K562 (cell line): Measurements from ENCODE around the gene DOK4.

Experiments
- ATF7 ChIP-seq: fragments of 450-650 bp; IDR thresholded peaks from 2 replicates; pipeline ENCODE4 v1.7.1; 2014; ENCODE audit warnings: mild to moderate bottlenecking, moderate library complexity
- CHD4 ChIP-seq: fragments of 200-600 bp; sonication (generic); IDR thresholded peaks from 3 replicates; pipeline ENCODE4 v1.6.1; 2012; ENCODE audit warnings: low read depth, mild to moderate bottlenecking, mixed read lengths, low read length, inconsistent platforms; ENCODE audit not compliant: insufficient read depth, insufficient replicate concordance, poor library complexity, severe bottlenecking
- EZH2 ChIP-seq: IDR thresholded peaks from 2 replicates; pipeline ENCODE4 v1.6.1; 2012; ENCODE audit warnings: low read depth, mild to moderate bottlenecking, inconsistent platforms, low read length, borderline replicate concordance
- JUND ChIP-seq, 2 experiments: IDR thresholded peaks; 2 replicates in 1 of 2; 3 replicates in 1 of 2; pipeline ENCODE4 v1.6.1; 2011; ENCODE audit warnings: borderline replicate concordance in 2 of 2, low read depth in 2 of 2, low read length in 2 of 2, improper control_type of control experiment in 1 of 2, missing biosample characterization in 1 of 2, missing genetic modification characterization in 1 of 2, missing genetic modification reagents in 1 of 2
- REST ChIP-seq, 2 experiments: fragments of 450-650 bp; formaldehyde crosslinking in 1 of 2; IDR thresholded peaks; 2 replicates each; pipeline versions ENCODE4 v1.4.0 to v1.6.1; 2014 to 2020; ENCODE audit warnings: mild to moderate bottlenecking in 2 of 2, borderline replicate concordance in 1 of 2, low read depth in 1 of 2
- SP1 ChIP-seq: sonication (generic); formaldehyde crosslinking; IDR thresholded peaks from 2 replicates; pipeline ENCODE4 v1.8.1; 2022; ENCODE audit warnings: mild to moderate bottlenecking, missing genetic modification reagents
- SRF ChIP-seq, 2 experiments: fragments of 250-450, 450-650 bp in 1 of 2; sonication (Bioruptor Pico) in 1 of 2; sonication (generic) in 1 of 2; formaldehyde crosslinking; IDR thresholded peaks; 2 replicates each; pipeline versions ENCODE4 v1.5.0 to v1.5.1; 2020 to 2022; ENCODE audit warnings: mild to moderate bottlenecking in 1 of 2, missing genetic modification reagents in 1 of 2
- ZNF140 ChIP-seq: fragments of 250-450 bp; sonication (Bioruptor Pico); IDR thresholded peaks from 2 replicates; pipeline ENCODE4 v1.8.0; 2021; ENCODE audit warnings: moderate library complexity, mild to moderate bottlenecking, inconsistent platforms
- ZNF217 ChIP-seq: sonication (generic); formaldehyde crosslinking; IDR thresholded peaks from 2 replicates; pipeline ENCODE4 v1.8.0; 2022; ENCODE audit warnings: mild to moderate bottlenecking, missing genetic modification reagents
- ZNF639 ChIP-seq, 2 experiments: fragments of 200-800 bp in 1 of 2; sonication (Bioruptor generic) in 1 of 2; sonication (generic) in 1 of 2; formaldehyde crosslinking in 1 of 2; IDR thresholded peaks in 1 of 2; conservative IDR thresholded peaks in 1 of 2; 2 replicates each; pipeline versions ENCODE4 v1.5.0 to v1.6.1; 2016 to 2020; ENCODE audit warnings: missing compliant biosample characterization in 1 of 2, missing genetic modification characterization in 1 of 2, missing genetic modification reagents in 1 of 2
- ZNF75A ChIP-seq: fragments of 450-650 bp; formaldehyde crosslinking; IDR thresholded peaks from 2 replicates; pipeline ENCODE4 v1.4.0; 2020; ENCODE audit warnings: mild to moderate bottlenecking
- TF ChIP-seq, protein P1 (sequence below): fragments of 250-450 bp; sonication (Bioruptor Pico); IDR thresholded peaks from 2 replicates; pipeline ENCODE4 v1.5.0; 2021; ENCODE audit warnings: mild to moderate bottlenecking, moderate library complexity
- TF ChIP-seq, protein P2 (sequence below): IDR thresholded peaks from 3 replicates; pipeline ENCODE4 v1.6.1; 2011; ENCODE audit warnings: borderline replicate concordance, mild to moderate bottlenecking; ENCODE audit not compliant: insufficient read length, insufficient read depth

DNA sequence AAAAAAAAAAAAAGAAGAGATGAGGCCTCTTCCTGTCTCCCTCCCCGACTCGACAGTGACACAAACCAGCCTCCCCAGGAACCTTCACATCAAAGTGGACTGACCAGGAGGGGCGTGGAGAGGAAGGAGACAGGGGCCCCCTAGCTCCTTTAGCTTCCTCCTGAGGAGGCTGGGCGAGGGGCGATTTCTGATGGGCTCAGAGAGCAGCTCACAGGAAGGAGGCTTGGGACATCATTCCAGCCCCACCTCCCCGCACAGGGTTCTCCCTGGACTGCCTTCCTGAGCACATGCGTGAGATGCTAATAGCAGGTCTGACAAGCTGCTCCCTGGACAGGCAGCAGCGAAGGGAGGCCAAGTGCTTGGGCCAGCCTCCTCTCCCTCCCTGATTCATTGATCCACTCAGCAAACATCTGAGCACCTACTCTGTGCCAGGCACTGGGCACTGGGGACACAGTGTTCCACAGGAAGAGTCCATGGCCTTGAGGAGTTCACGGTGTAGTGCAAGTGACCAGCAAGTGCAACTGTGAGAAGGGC lies 14.4 kb upstream of the DOK4 start:
- no peak for TF ChIP-seq ZNF140
- TF ChIP-seq ZNF639 (CRISPR knock-in tag; conservative IDR thresholded peaks at IDR 0.05 in 1 of 2, IDR thresholded peaks at IDR 0.05 in 1 of 2), result no peak
- no peak for TF ChIP-seq CHD4
- no peak for TF ChIP-seq ZNF75A (CRISPR knock-in tag)
- TF ChIP-seq ZNF217 (CRISPR knock-in tag), result no peak
- TF ChIP-seq EZH2, result no peak
- TF ChIP-seq JUND (IDR thresholded peaks at IDR 0.05; ENCODE audit: borderline replicate concordance, low read depth, low read length), result no peak
- TF ChIP-seq JUND (tag; IDR thresholded peaks at IDR 0.05; ENCODE audit: borderline replicate concordance, low read depth, low read length), result no peak
- no peak for TF ChIP-seq SP1 (CRISPR knock-in tag)
- no peak for TF ChIP-seq ATF7
- no peak for TF ChIP-seq SRF (CRISPR knock-in tag; IDR thresholded peaks at IDR 0.05)
- no peak for TF ChIP-seq REST (IDR thresholded peaks at IDR 0.05; ENCODE audit: borderline replicate concordance)
- no peak for TF ChIP-seq REST (CRISPR knock-in tag; IDR thresholded peaks at IDR 0.05; ENCODE audit: low read depth)
- TF ChIP-seq, protein P1, sequence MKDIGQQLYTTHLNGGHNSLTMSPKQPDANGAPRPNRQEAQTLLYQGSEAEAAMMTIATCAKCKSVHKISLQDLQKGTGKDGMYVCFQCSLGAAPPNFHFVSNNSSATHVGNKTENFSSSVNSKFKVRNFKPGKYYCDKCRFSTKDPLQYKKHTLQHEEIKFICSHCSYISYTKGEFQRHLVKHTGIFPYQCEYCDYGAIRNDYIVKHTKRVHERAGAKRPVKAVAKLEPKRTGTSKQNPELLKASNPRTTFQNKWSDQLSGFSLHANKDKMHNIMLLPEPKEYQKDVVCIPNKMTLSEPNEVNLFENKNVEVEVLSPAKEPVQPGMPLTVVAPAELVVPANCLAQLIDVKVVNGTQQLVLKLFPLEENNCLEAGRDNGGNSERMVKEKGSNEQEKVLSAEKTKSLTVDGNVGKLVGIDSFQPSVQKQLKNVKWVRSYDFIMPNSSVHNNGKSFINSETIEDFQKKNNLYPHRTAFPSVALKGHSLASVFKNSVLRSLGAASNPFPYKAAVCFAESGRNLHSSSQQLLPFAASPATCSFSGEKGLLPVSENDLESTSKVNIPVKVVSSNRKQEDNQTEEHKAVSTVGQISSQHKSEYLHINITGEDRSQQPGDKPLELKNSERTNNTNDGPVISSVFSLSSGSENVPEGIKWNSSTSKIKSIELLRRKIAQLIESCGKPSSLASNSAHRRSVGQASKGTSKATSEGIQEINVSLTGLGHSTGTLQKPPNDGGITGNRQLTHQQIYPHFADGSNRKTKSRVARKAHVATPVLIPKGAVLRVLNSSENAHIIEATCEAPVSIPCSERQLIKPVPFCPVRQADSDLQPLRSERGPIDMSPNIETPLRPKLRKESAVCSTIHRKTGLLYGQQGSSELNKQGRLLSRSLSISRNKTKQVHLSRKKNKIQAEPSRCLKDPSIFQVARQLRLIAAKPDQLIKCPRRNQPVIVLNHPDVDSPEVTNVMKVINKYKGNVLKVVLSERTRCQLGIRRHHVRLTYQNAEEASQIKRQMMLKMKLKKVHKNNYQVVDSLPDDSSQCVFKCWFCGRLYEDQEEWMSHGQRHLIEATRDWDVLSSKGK (CRISPR knock-in tag), result no peak
- TF ChIP-seq, protein P2, sequence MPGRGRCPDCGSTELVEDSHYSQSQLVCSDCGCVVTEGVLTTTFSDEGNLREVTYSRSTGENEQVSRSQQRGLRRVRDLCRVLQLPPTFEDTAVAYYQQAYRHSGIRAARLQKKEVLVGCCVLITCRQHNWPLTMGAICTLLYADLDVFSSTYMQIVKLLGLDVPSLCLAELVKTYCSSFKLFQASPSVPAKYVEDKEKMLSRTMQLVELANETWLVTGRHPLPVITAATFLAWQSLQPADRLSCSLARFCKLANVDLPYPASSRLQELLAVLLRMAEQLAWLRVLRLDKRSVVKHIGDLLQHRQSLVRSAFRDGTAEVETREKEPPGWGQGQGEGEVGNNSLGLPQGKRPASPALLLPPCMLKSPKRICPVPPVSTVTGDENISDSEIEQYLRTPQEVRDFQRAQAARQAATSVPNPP, result no peak
